MM.1S (cell line): ENCODE data around the gene APRT.
"Not testable (repeated sequence)": the region's sequence is repeated elsewhere in the genome, so short reads cannot be mapped to it uniquely, and the experiment has no call there.

Source experiments
- DNase-seq: peaks from one replicate; pipeline ENCODE4 v3.0.0-alpha.2; 2015
- H2AFZ ChIP-seq: fragments of 300-600 bp; sonication (generic); 2 replicates; pipeline ENCODE4 v1.6.0; 2016; ENCODE audit warnings: antibody characterized with exemption, low read length
- H3F3A ChIP-seq: fragments of 300-600 bp; sonication (generic); 2 replicates; pipeline ENCODE4 v1.6.1; 2016; ENCODE audit warnings: mild to moderate bottlenecking, antibody characterized with exemption, low read length, moderate library complexity, mixed read lengths; ENCODE audit not compliant: insufficient read depth
- H3K27ac ChIP-seq: fragments of 300-600 bp; sonication (generic); 2 replicates; pipeline ENCODE4 v1.5.1; 2016; ENCODE audit warnings: mild to moderate bottlenecking, low read length
- H3K27me3 ChIP-seq: fragments of 300-600 bp; sonication (generic); replicated peaks from 2 replicates; pipeline ENCODE4 v1.6.0; 2016; ENCODE audit warnings: low read length; ENCODE audit not compliant: insufficient read depth
- H3K36me3 ChIP-seq: fragments of 300-600 bp; sonication (generic); replicated peaks from 2 replicates; pipeline ENCODE4 v1.6.1; 2016; ENCODE audit warnings: mild to moderate bottlenecking, low read length, mixed read lengths; ENCODE audit not compliant: insufficient read depth
- H3K4me1 ChIP-seq: fragments of 300-600 bp; sonication (generic); 2 replicates; pipeline ENCODE4 v1.6.1; 2016; ENCODE audit warnings: low read length, mixed read lengths
- H3K4me2 ChIP-seq: fragments of 300-600 bp; sonication (generic); 2 replicates; pipeline ENCODE4 v1.6.0; 2016; ENCODE audit warnings: low read depth, low read length
- H3K4me3 ChIP-seq: fragments of 300-600 bp; sonication (generic); 2 replicates; pipeline ENCODE4 v1.5.1; 2016; ENCODE audit warnings: low read length, mixed read lengths
- H3K79me2 ChIP-seq: fragments of 300-600 bp; sonication (generic); 2 replicates; pipeline ENCODE4 v1.6.1; 2016; ENCODE audit warnings: mixed run types, low read length, mixed read lengths
- H3K9ac ChIP-seq: fragments of 300-600 bp; sonication (generic); 2 replicates; pipeline ENCODE4 v1.6.1; 2016; ENCODE audit warnings: low read length, mixed read lengths
- H3K9me2 ChIP-seq: fragments of 300-600 bp; sonication (generic); replicated peaks from 2 replicates; pipeline ENCODE4 v1.6.1; 2016; ENCODE audit warnings: mild to moderate bottlenecking, low read length, mixed read lengths; ENCODE audit not compliant: insufficient read depth
- H3K9me3 ChIP-seq: fragments of 300-600 bp; sonication (generic); replicated peaks from 2 replicates; pipeline ENCODE4 v1.6.1; 2016; ENCODE audit warnings: mild to moderate bottlenecking, low read length, mixed read lengths; ENCODE audit not compliant: insufficient read depth
- H4K20me1 ChIP-seq: fragments of 300-600 bp; sonication (generic); 2 replicates; pipeline ENCODE4 v1.6.1; 2016; ENCODE audit warnings: mild to moderate bottlenecking, low read length, moderate library complexity, mixed read lengths; ENCODE audit not compliant: insufficient read depth
- CTCF ChIP-seq: fragments of 300-600 bp; sonication (generic); IDR thresholded peaks from 2 replicates; pipeline ENCODE4 v1.5.1; 2016; ENCODE audit warnings: antibody characterized with exemption, low read length, mixed read lengths
- EZH2 ChIP-seq: fragments of 300-600 bp; sonication (generic); optimal IDR thresholded peaks from 2 replicates; pipeline ENCODE3; 2017; ENCODE audit warnings: low read depth, mild to moderate bottlenecking, antibody characterized with exemption, low read length, mixed read lengths
- EZH2phosphoT487 ChIP-seq: fragments of 300-600 bp; sonication (generic); IDR thresholded peaks from 2 replicates; pipeline ENCODE4 v1.6.1; 2018; ENCODE audit warnings: antibody characterized with exemption, low read length

Gene APRT

DNA sequence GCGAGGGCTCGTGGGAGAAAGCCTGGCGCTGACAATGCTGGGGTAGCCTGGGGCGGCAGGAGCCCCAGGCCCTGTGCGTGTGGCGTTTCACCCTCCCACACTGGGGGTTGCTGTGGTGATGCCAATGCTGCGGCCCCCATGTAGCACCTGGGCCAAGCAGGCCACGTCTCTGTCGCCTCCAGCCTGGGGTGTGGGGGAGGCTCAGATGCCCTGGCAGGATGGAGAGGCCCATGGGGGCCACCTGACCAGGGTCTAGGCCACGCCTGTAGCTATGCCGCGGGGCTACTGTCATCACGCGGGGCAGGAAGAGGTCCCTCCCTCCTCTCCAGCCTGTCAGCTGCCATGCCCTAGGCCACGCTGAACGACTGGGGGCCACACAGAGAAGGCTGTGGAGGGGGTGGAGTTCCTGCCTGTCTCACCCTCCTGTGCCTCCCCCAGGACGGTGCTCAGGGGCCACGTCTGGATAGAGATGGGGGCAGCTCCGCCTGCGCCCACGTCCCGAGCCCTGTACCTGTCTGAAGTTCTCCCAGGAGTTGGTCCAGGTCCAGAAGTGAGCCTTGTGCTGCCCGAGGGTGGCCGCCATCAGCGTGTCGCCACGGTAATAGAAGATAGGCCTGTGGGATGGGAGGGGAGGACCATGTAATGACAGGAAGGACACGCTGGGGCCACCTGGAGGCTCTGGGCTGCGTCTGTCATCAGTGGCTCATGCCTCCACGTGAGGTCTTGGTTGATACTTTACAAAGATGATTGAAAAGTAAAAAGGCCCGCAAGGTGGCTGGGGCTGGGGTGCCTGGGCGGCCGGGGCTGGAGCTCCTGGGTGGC is 12.7 kb upstream of the APRT start:
- Histone ChIP-seq H4K20me1 (no peaks in the 10 kb centered on the region), H2AFZ (no peak overlapping the region), H3K9me2 (no peaks in the 10 kb centered on the region), H3K36me3 (no peaks in the 10 kb centered on the region), H3K4me1 (no peaks in the 10 kb centered on the region), H3K4me3 (no peak overlapping the region), H3K27me3 (no peaks in the 10 kb centered on the region), H3K79me2 (no peaks in the 10 kb centered on the region), H3K9ac (no peak overlapping the region), H3F3A (no peaks in the 10 kb centered on the region), H3K4me2 (no peak overlapping the region), H3K9me3 (no peaks in the 10 kb centered on the region), H3K27ac (no peak overlapping the region)
- TF ChIP-seq EZH2 = no peak
- TF ChIP-seq EZH2phosphoT487 = no peak
- TF ChIP-seq CTCF = no peak
- DNase-seq = no peak

DNA sequence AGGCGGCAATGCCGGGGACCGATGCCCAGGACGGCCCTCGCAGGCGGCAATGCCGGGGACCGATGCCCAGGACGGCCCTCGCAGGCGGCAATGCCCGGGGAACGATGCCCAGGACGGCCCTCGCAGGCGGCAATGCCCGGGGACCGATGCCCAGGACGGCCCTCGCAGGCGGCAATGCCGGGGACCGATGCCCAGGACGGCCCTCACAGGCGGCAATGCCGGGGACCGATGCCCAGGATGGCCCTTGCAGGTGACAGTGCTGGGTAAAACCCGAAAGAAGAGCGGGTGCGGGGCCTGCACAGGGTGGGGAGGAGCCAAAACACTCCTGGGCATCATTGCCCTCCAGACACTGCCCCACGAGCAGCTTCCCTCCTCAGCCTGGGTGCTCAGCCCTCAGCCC is 11.9 kb upstream of the APRT start:
- H3F3A ChIP-seq, H2AFZ ChIP-seq, H3K9ac ChIP-seq, DNase-seq, H3K27me3 ChIP-seq, H3K36me3 ChIP-seq, H4K20me1 ChIP-seq, H3K4me3 ChIP-seq, H3K79me2 ChIP-seq, H3K9me3 ChIP-seq, H3K9me2 ChIP-seq, H3K4me2 ChIP-seq, H3K4me1 ChIP-seq, H3K27ac ChIP-seq: not testable (repeated sequence)

- H3K9me3 ChIP-seq = no peaks in the 10 kb centered on the region
- no peak overlapping the region for H3K9ac ChIP-seq
- no peak for DNase-seq
- H3K36me3 ChIP-seq = no peaks in the 10 kb centered on the region
- H3K4me2 ChIP-seq = no peak overlapping the region
- no peak overlapping the region for H3K27ac ChIP-seq
- H2AFZ ChIP-seq = no peak overlapping the region
- no peaks in the 10 kb centered on the region for H3K27me3 ChIP-seq
- H3K9me2 ChIP-seq = no peaks in the 10 kb centered on the region
- H3K4me1 ChIP-seq = no peaks in the 10 kb centered on the region
- H3K79me2 ChIP-seq = no peaks in the 10 kb centered on the region
- no peaks in the 10 kb centered on the region for H3F3A ChIP-seq
- H4K20me1 ChIP-seq = no peaks in the 10 kb centered on the region
- TF ChIP-seq CTCF = no peak
- no peak for TF ChIP-seq EZH2phosphoT487
- no peak for TF ChIP-seq EZH2
- no peak overlapping the region for H3K4me3 ChIP-seq
These were observed 10.7 kb upstream of the APRT start for GRCh38 chr16:88822281-88823040.
